GM18511 (cell line): ENCODE data around the gene KITLG.
"Not testable (repeated sequence)": the region's sequence is repeated elsewhere in the genome, so short reads cannot be mapped to it uniquely, and the experiment has no call there.

Source experiments
- ATAC-seq: cut with Tn5 transposase; IDR thresholded peaks from one replicate; pipeline ENCODE4 v1.9.1; 2021; ENCODE audit warnings: mild to moderate bottlenecking, moderate library complexity; ENCODE audit not compliant: unreplicated experiment

Gene KITLG

DNA sequence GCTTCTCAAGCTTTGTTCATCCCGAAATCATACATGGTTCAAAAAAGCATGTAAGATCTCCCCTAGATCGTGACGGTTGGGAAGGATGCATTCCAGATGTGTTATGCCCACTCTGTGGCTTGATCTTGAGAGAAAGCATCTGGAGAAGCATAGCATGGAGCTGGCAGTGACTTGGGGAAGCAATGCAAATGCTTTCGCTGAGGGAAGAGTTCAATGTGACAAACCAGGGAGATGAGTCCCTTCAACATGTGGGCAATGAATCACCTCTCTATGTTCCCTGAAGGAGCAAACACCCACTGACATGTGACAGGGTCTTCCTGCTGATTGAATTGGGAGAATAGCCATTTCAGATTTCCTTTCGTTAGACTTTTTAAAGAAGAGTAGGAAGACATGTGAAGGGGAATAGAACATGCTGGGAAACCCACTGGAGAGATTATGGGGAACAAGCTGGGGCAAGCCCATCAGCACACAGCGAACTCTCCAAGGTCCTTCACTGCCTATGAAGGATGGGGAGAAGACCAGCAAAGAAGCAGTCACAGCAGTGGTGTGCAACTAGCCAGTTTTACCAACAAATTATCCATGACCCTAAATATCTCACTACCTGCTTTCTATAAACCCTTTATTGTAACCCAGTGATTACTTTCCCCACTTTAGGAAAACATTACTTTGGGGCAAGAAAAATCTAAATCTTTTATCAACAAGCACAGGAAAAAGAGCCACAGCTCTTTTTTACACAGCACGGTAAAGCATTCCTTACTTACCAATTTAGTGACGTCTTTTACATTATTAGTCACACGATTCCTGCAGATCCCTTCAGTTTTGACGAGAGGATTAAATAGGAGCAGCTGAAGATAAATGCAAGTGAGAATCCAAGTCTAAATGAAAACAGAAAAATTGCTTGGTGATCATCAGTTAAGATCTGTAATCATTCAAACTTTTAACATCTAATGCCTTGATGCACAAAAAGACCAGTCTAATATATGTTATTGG is 35.0 kb downstream of the KITLG start:
- ATAC-seq = no peak

DNA sequence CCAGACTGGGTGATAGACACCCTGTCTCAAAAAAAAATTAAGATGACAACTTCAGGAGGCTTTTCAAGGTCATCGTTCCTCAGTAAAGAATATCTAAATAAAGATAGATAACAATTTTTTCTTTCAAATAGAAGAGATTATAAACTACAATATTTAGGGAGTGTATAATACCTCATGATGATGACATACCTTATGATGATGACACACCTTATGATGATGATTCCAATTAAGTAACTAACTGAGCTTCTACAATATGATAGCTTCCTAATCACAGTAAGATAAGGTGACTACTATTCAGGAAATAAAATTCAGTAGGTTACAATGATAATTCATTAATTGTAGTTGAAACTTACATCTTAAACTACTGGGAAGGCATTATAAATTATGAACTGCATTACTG is 40.4 kb downstream of the KITLG start:
- ATAC-seq = no peak

DNA sequence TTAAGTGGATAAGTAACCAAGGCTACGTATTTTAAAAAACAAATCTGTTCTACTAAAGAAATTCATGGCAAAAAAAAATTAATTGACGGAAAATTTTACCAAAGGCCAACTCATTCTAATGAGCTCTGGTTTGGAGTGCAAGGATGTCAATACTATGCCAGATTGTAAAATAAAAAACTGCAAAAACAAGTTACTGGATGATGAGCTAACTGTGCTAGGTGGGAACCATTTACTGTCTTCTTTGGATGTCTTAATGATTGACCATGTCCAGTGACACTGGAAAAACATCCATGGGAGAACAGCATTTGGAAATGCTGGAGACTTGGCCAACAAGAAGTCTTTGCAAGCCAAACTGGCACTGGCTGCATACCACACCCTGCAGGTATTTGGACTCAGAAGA is 41.6 kb downstream of the KITLG start:
- ATAC-seq = no peak

DNA sequence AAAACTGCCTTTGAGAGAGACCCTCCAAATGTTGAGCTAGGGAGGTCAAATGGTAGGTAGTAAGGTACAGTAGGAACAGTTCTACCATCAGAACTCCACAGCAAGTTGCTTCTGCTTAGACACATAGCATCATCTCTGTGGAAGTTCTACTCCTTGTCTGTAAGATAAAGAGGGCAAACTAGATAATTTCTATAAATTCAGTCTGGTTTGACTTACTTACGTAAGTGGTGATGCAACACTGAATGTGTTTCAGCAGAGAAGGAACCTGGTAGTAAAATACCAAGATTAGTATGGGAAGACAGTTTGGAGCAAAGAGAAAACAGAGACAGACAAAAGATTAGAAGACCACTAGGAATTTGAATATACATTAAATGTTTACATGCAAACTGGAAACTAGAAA is 42.0 kb downstream of the KITLG start:
- ATAC-seq = no peak

DNA sequence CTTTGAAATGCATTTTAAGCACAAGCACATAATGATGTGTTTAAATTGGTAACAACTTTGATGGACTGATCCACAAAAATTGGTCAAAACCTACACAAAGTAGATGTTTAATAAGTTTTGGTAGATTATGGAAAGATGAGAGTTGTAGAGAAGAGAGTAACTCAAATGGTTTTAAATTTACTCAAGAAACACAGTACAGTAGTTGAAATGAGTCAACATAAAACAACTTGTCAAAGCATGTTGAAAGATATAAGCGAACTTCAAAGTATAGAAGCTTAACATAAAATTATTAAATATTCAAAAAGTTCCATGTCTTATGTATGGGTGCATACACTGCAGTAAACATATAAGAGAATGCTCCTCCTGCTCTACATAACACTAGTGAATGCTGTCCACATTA is 49.4 kb downstream of the KITLG start:
- ATAC-seq = no peak

DNA sequence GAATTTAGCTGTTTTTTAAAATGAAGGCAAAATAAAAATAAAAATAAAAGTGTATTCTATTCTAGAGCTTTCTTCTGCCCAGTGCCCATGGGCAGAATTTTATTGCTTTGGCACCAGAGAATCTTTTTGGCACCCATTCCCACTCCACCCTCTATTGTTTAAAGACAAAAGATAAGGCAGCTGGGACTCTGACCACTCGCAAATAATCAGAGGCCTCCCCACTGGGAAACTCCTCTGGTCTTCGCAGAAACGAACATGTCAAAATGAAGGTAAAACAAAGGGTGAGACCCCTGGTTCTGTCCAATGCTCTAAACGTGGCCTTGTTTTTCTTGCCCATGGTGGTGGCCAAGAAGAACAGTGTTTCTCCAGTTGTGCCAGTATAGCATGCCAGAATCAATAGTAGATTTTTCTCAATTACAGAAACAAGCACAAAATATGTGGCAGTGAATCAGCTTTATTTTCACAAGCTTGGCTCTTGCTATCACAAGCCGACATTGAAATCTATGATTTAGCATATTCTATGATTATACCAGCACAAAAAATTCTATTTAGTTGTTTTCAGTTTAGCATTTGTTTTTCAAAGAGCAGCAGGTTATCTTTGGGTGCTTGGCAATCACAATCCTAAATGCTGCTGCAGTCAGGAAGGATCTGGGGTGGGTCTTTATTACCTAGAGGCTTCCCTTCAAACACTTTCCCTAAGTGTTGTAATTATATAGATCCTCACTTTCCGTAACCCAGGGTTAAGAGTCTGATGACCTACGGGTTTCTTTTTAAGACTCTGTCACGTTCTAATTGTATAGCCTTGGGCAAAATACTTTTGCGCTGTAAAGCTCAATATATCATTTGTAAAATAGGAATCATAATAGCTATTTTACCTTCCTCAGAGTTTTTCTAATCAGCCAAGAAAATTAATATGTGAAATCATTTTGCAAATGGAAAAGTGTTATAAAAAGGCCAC is 50.5 kb downstream of the KITLG start:
- ATAC-seq = no peak

DNA sequence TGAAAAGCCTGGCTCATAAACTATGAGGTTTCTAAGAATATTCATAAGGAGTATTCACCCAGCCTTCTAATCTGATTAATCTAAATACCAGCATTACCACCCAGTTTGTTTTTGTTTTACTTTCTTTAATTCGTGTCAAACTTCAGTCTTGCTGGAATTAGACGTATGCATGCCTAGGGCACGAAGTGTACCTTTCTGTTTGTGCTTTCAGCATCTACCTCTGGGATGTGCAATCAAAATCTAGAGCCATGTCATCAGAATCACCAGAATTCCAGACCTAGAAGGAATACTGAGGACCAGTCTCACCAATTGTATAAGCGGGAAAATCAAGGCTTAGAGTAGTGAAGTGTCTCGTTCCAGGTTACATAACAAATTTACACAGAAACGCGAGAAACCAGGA is 57.3 kb downstream of the KITLG start:
- no peak for ATAC-seq

DNA sequence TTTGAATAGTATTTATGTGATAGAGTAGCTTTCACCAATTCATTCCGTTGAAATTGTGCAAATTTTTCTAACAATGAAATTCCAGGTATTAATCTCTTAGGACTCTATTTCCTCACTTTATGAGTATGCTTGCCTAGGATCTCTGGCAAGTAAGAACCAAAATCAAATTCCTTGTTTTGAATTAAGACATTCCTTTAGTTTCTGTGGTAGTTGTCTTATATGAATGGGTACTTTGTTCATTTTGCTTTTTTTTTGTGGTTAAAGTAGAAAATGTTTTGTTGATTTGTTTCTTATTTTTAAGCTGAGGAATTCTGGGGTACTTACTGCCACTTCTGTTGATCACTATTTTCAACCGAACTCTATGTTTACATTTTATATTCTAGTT is 59.8 kb downstream of the KITLG start:
- ATAC-seq = no peak

DNA sequence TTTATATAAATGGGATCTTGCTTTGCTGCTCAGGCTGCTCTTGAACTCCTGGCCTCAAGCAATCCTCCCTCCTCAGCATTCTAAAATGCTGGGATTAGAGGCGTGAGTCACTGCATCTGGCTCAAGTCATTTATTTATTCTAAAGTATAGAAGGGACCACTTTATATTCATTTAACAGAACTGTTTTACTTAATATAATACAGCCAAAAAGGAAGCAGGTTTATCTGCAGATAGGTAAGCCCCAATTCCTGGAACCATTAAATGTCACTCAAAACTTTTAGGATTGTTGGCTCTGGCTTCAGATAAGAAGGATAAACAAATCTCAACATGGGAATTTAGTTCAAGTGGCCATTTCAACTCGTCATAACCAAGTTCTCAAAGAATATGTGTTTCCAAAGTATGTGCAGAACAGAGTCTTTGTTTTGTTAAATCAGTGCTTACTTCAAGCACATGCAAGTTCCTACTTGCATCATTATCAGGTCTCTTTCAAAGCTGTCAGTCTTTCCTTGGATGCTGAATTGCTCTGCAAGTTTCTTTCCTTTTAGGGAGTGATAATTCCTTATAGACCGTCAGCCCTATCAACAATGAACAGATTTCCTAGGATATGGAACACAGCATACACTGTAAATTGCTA is 60.4 kb downstream of the KITLG start:
- ATAC-seq = no peak

DNA sequence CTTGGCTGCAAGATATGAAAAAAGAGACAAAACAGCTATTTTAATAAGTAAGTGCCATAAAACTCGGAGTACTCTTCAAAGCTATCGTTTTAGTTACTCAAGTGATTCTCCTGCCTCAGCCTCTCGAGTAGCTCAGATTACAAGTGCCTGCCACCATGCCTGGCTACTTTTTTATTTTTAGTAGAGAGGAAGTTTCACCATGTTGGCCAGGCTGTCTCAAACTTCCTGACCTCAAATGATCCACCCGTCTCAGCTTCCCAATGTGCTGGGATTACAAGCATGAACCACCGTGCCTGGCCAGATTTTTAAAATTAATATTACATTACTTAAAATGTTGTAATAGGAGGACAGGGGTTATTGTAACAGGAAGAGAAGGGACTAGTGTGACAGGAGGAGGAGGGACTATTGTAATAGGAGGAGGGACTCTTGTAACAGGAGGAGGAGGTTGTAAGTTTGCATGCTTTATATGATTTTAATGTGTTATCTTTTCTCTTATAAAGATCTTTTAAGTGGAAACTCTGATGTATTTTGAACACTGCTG is 61.3 kb downstream of the KITLG start:
- no peak for ATAC-seq

DNA sequence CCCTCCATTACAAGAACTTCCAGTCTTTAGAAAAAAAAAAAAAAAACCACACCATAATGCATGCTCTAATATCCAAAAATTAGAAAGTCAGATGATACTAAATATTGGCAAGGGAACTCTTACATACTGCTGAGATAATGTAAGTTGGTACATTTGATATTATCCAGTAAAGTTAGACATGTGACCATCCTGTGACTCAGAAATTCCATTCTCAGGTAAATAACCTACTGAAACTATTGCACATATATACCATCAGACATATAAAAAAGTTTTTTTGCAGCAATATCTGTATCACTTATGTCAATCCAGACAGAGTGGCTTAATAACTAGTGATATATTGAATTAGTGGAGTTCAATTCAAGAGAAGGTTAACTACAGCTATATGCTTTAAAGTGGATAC is 63.5 kb downstream of the KITLG start:
- no peak for ATAC-seq

DNA sequence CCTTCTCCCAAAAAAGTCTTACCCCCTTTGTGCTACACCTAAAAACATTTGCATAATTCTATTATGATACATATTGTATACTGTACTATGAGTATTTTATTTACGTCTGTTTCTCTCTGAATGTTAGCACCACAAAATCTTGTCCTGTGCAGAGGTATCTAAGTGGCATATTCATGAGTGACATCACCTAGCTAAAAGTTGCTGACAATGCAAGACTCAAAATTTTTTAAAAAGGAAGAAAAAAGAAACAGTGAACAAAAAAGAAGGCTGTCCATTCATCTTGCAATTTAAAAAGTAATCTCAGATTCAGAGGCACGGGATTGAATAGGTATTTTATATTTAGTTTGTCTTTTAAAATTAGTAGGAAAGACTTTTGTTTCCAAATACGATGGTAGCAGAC is 69.4 kb downstream of the KITLG start:
- ATAC-seq = no peak

DNA sequence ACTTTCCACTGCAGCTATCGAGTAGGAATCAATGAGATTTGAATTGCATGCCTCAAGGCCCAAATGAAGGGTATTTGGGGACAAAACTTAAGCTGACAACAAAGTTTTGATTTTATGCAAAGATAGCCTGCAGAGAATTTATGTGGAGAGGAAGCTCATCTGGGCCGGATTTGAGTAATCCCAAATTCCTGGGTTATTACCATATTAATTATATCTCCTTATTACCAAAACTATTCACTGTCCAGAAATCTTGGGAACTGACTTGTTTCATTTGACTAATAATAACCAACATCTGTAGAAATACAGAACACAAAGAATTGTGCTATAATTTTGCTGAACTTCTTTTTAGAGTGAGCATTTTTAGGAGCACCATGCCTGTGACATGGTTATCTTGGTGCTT is 70.4 kb downstream of the KITLG start:
- no peak for ATAC-seq

DNA sequence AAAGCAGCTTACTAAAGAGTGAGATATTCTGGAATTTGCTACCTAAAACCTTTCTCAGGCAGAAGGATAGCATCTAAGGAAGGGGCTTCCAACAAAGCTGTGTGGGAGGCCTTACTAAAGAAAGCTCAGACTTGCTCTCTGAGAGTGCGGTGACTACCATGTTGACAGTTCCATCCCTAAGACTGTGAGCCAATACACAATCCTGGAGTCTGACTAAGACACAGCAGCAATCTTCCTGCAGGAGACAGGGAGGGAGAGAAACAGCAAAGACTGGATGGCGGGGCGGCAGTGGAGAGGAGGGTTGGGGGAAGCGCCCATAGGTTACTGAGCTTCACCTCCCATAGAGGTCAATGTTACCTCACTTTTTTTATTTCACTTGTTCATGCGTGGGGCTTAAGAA is 70.9 kb downstream of the KITLG start:
- ATAC-seq = no peak

DNA sequence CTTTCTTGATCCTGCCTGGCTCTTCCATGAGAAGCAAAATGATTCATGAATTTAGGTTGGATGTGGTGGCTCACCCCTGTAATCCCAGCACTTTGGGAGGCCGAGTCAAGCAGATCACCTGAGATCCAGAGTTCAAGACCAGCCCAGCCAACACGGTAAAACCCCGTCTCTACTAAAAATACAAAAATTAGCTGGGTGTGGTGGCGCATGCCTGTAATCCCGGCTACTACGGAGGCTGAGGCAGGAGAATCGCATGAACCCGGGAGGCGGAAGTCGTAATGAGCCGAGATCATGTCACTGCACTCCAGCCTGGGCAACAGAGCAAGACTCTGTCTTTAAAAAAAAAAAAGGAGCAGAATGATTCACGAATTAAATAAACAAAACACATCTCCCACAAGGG is 72.4 kb downstream of the KITLG start:
- ATAC-seq = not testable (repeated sequence)

DNA sequence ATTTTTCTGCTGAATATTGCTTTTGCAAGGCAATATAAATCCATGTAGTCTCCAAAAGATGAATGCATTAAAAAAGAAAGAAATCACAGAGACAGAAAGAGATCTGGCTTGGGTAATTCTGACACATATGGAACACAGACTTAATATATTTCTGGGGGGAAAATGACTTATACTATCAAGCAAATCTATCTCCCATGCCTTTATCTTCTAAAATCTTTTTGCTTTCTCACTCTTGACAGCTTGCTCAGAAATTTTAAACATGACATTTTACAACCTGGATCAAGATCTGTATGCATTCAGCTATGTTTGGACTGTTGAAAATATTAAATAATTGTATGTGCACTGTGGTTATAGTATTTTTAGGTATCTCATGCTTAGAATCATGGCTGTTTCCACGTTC is 73.0 kb downstream of the KITLG start:
- no peak for ATAC-seq

DNA sequence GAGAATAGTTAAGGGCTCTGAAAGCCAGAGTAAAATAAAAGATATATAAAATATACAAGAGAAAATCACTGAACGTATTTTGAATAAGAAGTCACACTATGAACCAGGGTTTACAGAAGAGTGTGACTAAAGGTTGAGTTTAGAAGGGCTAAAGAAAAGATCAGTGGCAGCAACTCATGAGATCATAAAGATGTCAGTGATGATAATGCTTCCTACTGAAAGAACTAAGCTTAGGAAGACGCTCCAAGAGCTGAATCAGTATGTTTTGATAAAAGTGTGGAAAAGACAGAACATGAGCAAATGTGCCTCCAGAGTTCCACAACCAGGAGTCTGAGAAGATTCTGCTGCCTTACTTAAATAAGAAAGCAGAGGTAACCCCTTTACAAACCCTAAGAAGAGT is 74.6 kb downstream of the KITLG start:
- no peak for ATAC-seq

DNA sequence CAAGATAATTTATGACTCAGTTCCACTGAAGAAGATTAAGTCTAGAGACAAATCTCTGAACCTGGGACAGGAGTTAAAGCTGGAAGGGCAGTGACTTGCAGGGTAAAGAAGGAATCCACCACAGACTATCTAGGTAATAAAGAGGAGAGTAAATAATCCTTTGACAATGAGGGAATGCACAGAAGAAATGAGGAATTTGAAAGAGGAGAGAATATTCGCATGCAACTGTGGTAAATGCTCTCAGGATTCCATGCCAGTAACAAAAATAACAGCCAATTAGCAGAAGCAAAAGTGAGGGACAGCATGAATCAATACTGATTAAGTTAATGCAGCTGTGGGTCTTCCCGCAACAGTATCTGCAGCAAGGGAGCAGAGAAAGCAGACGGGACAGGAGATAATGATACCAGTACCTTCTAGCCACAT is 77.0 kb downstream of the KITLG start:
- ATAC-seq = no peak

DNA sequence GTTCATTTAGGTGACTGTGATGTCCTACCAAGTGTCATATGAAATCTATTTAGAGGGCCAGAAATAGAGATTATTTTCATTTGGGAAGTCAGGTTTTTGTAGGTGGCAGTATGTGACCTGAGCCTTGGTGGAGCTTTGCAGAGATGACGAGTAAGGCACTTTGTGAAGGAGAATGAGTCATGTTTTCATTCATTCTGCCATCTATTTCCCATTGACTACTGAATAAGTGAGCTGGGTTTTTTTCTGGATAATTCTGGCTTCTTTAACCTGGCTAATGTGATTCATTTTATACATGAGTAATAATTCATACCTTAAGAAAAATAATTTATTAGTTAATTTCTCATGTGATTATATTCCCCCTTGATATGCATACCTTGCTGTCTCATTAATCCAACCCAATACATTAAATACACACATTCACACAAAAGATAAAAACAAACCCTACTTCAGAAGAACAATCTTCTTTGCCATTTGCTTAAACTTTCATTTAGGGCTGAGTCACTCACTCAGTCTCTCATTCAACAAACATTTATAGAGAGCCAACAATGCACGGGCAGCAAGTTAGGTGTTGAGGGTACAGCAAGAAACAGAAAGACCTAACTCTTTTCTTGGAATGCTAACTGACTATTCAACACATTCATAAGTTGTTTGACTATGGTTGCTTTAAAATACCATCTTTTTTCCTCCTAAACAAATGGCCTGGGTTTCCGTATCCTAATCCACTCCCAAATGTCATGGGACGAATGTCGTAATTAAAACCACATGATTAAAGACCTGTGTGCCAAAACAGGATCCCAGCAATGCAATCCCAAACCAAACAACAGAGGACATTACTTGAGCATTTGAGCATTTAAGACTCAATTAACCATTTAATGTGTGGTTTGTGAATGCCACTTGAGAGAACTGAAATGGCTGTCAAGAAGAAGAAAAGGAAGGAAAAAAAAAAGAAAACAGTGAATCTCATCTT is 78.0 kb downstream of the KITLG start:
- no peak for ATAC-seq

DNA sequence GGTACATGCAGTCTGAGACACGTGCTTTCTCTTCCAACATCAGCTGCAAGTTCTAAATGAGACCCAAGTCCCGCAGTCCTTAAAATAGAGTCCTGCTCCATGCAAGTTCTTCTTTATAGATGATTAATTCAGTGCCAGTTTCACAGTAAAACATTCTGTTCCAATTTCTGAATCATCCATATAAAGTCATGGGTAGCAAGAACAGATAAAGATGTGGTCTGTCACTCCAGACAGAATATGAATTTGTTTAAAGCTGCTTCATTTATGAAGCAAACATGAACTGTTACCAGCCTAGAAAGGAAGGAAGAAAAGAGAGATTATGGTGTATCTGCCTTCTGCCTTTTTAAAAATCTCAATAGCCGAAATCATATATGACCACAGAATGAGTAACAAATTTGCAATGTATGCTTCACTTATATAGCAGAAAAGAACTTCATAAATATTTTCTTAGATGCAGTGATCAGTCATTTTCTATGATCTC is 83.3 kb downstream of the KITLG start:
- no peak for ATAC-seq
